NK-92 treated with Interleukin-12 subunit alpha and Interleukin-12 subunit beta, amount 100 ng/mL, for 24 hours (cell line): Measurements from ENCODE around the gene C12orf57.
A peak's percentile ranks its signal among the peaks of the same experiment; 100 is the strongest.

Source experiments
- DNase-seq: peaks from one replicate; lab custom pipeline; 2025; lab: John Stamatoyannopoulos, UW

The C12orf57 gene

GRCh38 chr12:6964605-6965025, 20.8 kb downstream of the C12orf57 start:
- no peak for DNase-seq

GRCh38 chr12:6965026-6965661, 21.3 kb downstream of the C12orf57 start:
- peak; percentile 34 for DNase-seq

- DNase-seq: no peak
These were observed 21.9 kb downstream of the C12orf57 start for GRCh38 chr12:6965714-6966113.

- no peak for DNase-seq
These were observed 22.5 kb downstream of the C12orf57 start for GRCh38 chr12:6966351-6966750.

- no peak for DNase-seq
These were observed 23.9 kb downstream of the C12orf57 start for GRCh38 chr12:6967651-6968100.

GRCh38 chr12:6968426-6968825, 24.6 kb downstream of the C12orf57 start:
- DNase-seq: no peak

- no peak for DNase-seq
These were observed 26.3 kb downstream of the C12orf57 start for GRCh38 chr12:6970096-6970527.

GRCh38 chr12:6974180-6974579, 30.4 kb downstream of the C12orf57 start:
- no peak for DNase-seq

GRCh38 chr12:6975297-6976032, 31.6 kb downstream of the C12orf57 start:
- DNase-seq: no peak

GRCh38 chr12:6977653-6978052, 33.8 kb downstream of the C12orf57 start:
- DNase-seq: no peak

GRCh38 chr12:6978188-6978587, 34.4 kb downstream of the C12orf57 start:
- no peak for DNase-seq

GRCh38 chr12:6978611-6979011, 34.8 kb downstream of the C12orf57 start:
- no peak for DNase-seq

GRCh38 chr12:6979021-6979420, 35.2 kb downstream of the C12orf57 start:
- no peak for DNase-seq

GRCh38 chr12:6979453-6979852, 35.6 kb downstream of the C12orf57 start:
- DNase-seq: no peak

- DNase-seq: no peak
These were observed 36.3 kb downstream of the C12orf57 start for GRCh38 chr12:6980075-6980474.

GRCh38 chr12:6980740-6981139, 36.9 kb downstream of the C12orf57 start:
- DNase-seq: no peak

- no peak for DNase-seq
These were observed 37.6 kb downstream of the C12orf57 start for GRCh38 chr12:6981152-6982052.

- no peak for DNase-seq
These were observed 38.7 kb downstream of the C12orf57 start for GRCh38 chr12:6982532-6982931.

- DNase-seq: no peak
These were observed 44.2 kb downstream of the C12orf57 start for GRCh38 chr12:6987956-6988553.
